ENCODE results near the gene C4A. TPM values are rescaled to one million over a fixed set of nuclear protein-coding genes. Genes with fewer than 3 reads are reported as not detected.

C4A gene
- total and polyA plus RNA-seq, 2 of the 13 experiments (the other 11 are each of a cell fraction or from before 2014, with no cell fraction given), result 165 to 478 TPM

DNA sequence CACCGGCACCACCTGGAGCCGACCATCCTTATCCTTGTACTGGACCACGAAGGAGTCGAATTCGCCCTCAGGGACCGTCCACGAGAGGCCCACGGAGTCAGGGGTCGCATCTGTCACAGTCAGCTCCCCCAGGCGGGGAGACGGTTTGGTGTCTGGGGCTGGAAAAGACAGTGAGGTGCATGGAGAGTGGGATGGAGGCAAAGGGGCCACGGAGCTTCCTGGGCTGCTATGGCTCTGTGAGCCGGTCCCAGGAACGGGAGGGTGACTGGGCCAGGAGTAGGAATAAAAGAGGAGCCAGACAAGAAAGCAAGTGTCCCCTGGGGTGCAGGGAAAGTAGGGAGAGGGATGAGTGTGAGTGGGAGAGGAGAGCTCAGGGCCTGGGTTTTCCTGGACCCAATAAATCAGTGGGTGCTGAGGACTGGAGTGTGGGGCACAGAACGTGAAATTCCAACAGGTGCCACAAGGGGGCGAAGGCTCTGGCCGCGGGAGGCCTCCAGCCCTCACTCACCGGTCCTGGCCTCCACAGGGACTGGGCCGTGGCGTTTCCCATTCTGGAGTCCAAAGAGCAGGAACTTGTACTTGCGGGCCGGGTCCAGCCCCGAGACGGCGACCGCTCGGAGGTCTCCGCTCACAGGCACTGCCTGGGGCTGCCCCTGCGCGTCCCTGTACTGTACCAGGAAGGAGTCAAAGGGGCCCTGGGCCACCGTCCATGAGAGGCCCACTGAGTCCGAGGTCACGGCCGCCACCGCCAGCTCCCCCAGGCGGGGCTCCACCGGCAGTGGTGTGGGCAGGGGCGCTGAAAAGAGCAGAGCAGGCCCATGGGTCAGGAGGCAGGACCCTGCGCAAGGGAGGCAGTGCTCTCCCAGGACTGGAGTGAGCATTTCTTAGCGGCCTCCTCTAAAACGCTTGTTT is 66.3 kb downstream of the C4A start (continued):
- TF ChIP-seq, protein P1, sequence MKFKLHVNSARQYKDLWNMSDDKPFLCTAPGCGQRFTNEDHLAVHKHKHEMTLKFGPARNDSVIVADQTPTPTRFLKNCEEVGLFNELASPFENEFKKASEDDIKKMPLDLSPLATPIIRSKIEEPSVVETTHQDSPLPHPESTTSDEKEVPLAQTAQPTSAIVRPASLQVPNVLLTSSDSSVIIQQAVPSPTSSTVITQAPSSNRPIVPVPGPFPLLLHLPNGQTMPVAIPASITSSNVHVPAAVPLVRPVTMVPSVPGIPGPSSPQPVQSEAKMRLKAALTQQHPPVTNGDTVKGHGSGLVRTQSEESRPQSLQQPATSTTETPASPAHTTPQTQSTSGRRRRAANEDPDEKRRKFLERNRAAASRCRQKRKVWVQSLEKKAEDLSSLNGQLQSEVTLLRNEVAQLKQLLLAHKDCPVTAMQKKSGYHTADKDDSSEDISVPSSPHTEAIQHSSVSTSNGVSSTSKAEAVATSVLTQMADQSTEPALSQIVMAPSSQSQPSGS (CRISPR knock-in tag; IDR thresholded peaks at IDR 0.05), result peak; percentile 43; the same call in 1 of the 2 replicates
- TF ChIP-seq CBX5 (CRISPR knock-in tag; IDR thresholded peaks at IDR 0.05; ENCODE audit: borderline replicate concordance) (peak; percentile 72; the same call in 1 of the 2 replicates), MIER2 (CRISPR knock-in tag; IDR thresholded peaks at IDR 0.05) (peak; percentile 71; the same call in 1 of the 2 replicates), TBX2 (CRISPR knock-in tag; IDR thresholded peaks at IDR 0.05; ENCODE audit: borderline replicate concordance) (peak; percentile 83), MAZ (IDR thresholded peaks at IDR 0.05; ENCODE audit: borderline replicate concordance, low read depth, low read length) (no peak; the same call in 1 of the 2 replicates), MAZ (CRISPR knock-in tag; IDR thresholded peaks at IDR 0.05; ENCODE audit: low read depth) (peak; percentile 77), HOXA5 (CRISPR knock-in tag; IDR thresholded peaks at IDR 0.05) (peak; percentile 95), EHMT2 (IDR thresholded peaks at IDR 0.05; ENCODE audit: borderline replicate concordance, low read depth, low read length) (no peak), SRY (CRISPR knock-in tag; IDR thresholded peaks at IDR 0.05) (no peak), MAFG (CRISPR knock-in tag; IDR thresholded peaks at IDR 0.05) (no peak), ZNF10 (CRISPR knock-in tag; IDR thresholded peaks at IDR 0.05; ENCODE audit: borderline replicate concordance, low read depth) (no peak)
- TF ChIP-seq, protein P2, sequence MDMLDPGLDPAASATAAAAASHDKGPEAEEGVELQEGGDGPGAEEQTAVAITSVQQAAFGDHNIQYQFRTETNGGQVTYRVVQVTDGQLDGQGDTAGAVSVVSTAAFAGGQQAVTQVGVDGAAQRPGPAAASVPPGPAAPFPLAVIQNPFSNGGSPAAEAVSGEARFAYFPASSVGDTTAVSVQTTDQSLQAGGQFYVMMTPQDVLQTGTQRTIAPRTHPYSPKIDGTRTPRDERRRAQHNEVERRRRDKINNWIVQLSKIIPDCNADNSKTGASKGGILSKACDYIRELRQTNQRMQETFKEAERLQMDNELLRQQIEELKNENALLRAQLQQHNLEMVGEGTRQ (IDR thresholded peaks at IDR 0.05; ENCODE audit: low read depth, low read length), result no peak
- TF ChIP-seq, protein P2 (CRISPR knock-in tag; IDR thresholded peaks at IDR 0.05; ENCODE audit: borderline replicate concordance), result no peak
- TF ChIP-seq, protein P3, sequence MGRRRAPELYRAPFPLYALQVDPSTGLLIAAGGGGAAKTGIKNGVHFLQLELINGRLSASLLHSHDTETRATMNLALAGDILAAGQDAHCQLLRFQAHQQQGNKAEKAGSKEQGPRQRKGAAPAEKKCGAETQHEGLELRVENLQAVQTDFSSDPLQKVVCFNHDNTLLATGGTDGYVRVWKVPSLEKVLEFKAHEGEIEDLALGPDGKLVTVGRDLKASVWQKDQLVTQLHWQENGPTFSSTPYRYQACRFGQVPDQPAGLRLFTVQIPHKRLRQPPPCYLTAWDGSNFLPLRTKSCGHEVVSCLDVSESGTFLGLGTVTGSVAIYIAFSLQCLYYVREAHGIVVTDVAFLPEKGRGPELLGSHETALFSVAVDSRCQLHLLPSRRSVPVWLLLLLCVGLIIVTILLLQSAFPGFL (CRISPR knock-in tag; IDR thresholded peaks at IDR 0.05), result 0 out of 2 replicates have a peak, but pooled peaks have one; percentile 57
- TF ChIP-seq, protein P4, sequence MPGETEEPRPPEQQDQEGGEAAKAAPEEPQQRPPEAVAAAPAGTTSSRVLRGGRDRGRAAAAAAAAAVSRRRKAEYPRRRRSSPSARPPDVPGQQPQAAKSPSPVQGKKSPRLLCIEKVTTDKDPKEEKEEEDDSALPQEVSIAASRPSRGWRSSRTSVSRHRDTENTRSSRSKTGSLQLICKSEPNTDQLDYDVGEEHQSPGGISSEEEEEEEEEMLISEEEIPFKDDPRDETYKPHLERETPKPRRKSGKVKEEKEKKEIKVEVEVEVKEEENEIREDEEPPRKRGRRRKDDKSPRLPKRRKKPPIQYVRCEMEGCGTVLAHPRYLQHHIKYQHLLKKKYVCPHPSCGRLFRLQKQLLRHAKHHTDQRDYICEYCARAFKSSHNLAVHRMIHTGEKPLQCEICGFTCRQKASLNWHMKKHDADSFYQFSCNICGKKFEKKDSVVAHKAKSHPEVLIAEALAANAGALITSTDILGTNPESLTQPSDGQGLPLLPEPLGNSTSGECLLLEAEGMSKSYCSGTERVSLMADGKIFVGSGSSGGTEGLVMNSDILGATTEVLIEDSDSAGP (CRISPR knock-in tag; IDR thresholded peaks at IDR 0.05; ENCODE audit: borderline replicate concordance), result peak; percentile 92; the same call in 1 of the 2 replicates
- TF ChIP-seq, protein P5, sequence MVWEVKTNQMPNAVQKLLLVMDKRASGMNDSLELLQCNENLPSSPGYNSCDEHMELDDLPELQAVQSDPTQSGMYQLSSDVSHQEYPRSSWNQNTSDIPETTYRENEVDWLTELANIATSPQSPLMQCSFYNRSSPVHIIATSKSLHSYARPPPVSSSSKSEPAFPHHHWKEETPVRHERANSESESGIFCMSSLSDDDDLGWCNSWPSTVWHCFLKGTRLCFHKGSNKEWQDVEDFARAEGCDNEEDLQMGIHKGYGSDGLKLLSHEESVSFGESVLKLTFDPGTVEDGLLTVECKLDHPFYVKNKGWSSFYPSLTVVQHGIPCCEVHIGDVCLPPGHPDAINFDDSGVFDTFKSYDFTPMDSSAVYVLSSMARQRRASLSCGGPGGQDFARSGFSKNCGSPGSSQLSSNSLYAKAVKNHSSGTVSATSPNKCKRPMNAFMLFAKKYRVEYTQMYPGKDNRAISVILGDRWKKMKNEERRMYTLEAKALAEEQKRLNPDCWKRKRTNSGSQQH (CRISPR knock-in tag; IDR thresholded peaks at IDR 0.05; ENCODE audit: low read depth), result no peak
- TF ChIP-seq, protein P6, sequence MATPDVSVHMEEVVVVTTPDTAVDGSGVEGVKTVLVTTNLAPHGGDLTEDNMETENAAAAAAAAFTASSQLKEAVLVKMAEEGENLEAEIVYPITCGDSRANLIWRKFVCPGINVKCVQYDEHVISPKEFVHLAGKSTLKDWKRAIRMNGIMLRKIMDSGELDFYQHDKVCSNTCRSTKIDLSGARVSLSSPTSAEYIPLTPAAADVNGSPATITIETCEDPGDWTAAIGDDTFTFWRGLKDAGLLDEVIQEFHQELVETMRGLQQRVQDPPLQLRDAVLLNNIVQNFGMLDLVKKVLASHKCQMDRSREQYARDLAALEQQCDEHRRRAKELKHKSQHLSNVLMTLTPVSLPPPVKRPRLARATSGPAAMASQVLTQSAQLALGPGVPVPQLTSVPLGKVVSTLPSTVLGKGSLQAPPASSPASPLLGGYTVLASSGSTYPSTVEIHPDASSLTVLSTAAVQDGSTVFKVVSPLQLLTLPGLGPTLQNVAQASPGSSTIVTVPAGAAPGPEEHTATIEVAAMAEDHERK (CRISPR knock-in tag; IDR thresholded peaks at IDR 0.05; ENCODE audit: low read depth), result no peak

Data from HepG2 (cell line).